ENCODE data around the gene SLC26A1. TPM values are rescaled to one million over a fixed set of nuclear protein-coding genes. Genes with fewer than 3 reads are reported as not detected.

Gene SLC26A1
- total and polyA plus RNA-seq, 5 donors, result 0.34 to 0.37 (median 0.36) TPM; not detected in 2

GRCh38 chr4:966266-967112, 26.7 kb downstream of the SLC26A1 start:
- H3K27ac ChIP-seq (ENCODE audit: low read length), result no peak overlapping the region
- DNase-seq (peak in 2 of 3 donors; percentile 57 to 68), ATAC-seq (no peak)
- no peak overlapping the region for H3K4me3 ChIP-seq (ENCODE audit: low read length)
- 91% methylated on average over 48 of the region's 48 CpGs for WGBS
- H3K4me1 ChIP-seq (ENCODE audit: control insufficient read depth, insufficient read depth, low read length), result no peaks in the 10 kb centered on the region
- intact Hi-C loops (cut with DNase I), result no loop called here
- no peaks in the 10 kb centered on the region for H3K9me3 ChIP-seq (ENCODE audit: control insufficient read depth, low read length)
- H3K27me3 ChIP-seq (ENCODE audit: control insufficient read depth, insufficient read depth), result no peaks in the 10 kb centered on the region

GRCh38 chr4:965766-966134, 27.5 kb downstream of the SLC26A1 start:
- ATAC-seq (no peak), DNase-seq (peak in 1 of 3 donors; percentile 31)
- WGBS, result 92% methylated on average over 21 of the region's 21 CpGs

GRCh38 chr4:965048-965765, 28.0 kb downstream of the SLC26A1 start:
- H3K27ac ChIP-seq (ENCODE audit: low read length), result no peak overlapping the region
- intact Hi-C loops (cut with DNase I), result no loop called here
- no peaks in the 10 kb centered on the region for H3K27me3 ChIP-seq (ENCODE audit: control insufficient read depth, insufficient read depth)
- H3K9me3 ChIP-seq (ENCODE audit: control insufficient read depth, low read length), result no peaks in the 10 kb centered on the region
- ATAC-seq, result no peak
- 91% methylated on average over 26 of the region's 26 CpGs for WGBS
- peak in 2 of 3 donors; percentile 11 to 42 for DNase-seq
- no peaks in the 10 kb centered on the region for H3K4me1 ChIP-seq (ENCODE audit: control insufficient read depth, insufficient read depth, low read length)
- no peak overlapping the region for H3K4me3 ChIP-seq (ENCODE audit: low read length)

More at GRCh38 chr4:965766-966134, 27.5 kb downstream of the SLC26A1 start:
- Histone ChIP-seq H3K4me3 (ENCODE audit: low read length) (no peak overlapping the region), H3K27me3 (ENCODE audit: control insufficient read depth, insufficient read depth) (no peaks in the 10 kb centered on the region), H3K4me1 (ENCODE audit: control insufficient read depth, insufficient read depth, low read length) (no peaks in the 10 kb centered on the region), H3K9me3 (ENCODE audit: control insufficient read depth, low read length) (no peaks in the 10 kb centered on the region), H3K27ac (ENCODE audit: low read length) (no peak overlapping the region)
- intact Hi-C loops (cut with DNase I), result no loop called here

GRCh38 chr4:964346-965025, 28.7 kb downstream of the SLC26A1 start:
- ATAC-seq (no peak), DNase-seq (peak; percentile 18 to 57 (median 36))
- intact Hi-C loops (cut with DNase I), result no loop called here
- 89% methylated on average over 23 of the region's 23 CpGs for WGBS
- no peak overlapping the region for H3K27ac ChIP-seq (ENCODE audit: low read length)
- H3K27me3 ChIP-seq (ENCODE audit: control insufficient read depth, insufficient read depth), result no peaks in the 10 kb centered on the region
- H3K4me3 ChIP-seq (ENCODE audit: low read length), result no peak overlapping the region
- no peaks in the 10 kb centered on the region for H3K9me3 ChIP-seq (ENCODE audit: control insufficient read depth, low read length)
- H3K4me1 ChIP-seq (ENCODE audit: control insufficient read depth, insufficient read depth, low read length), result no peaks in the 10 kb centered on the region

GRCh38 chr4:963276-964225, 29.7 kb downstream of the SLC26A1 start:
- no peaks in the 10 kb centered on the region for H3K27me3 ChIP-seq (ENCODE audit: control insufficient read depth, insufficient read depth)
- no peaks in the 10 kb centered on the region for H3K9me3 ChIP-seq (ENCODE audit: control insufficient read depth, low read length)
- no peak overlapping the region for H3K4me3 ChIP-seq (ENCODE audit: low read length)
- H3K27ac ChIP-seq (ENCODE audit: low read length), result no peak overlapping the region
- DNase-seq (peak; percentile 9 to 59 (median 45)), ATAC-seq (no peak)
- H3K4me1 ChIP-seq (ENCODE audit: control insufficient read depth, insufficient read depth, low read length), result no peaks in the 10 kb centered on the region
- intact Hi-C loops (cut with DNase I), result no loop called here
- 95% methylated on average over 39 of the region's 39 CpGs for WGBS

GRCh38 chr4:962231-963208, 30.7 kb downstream of the SLC26A1 start:
- intact Hi-C loops (cut with DNase I), result no loop called here
- no peak overlapping the region for H3K4me3 ChIP-seq (ENCODE audit: low read length)
- 92% methylated on average over 54 of the region's 54 CpGs for WGBS
- no peak for ATAC-seq
- DNase-seq, result peak in 2 of 3 donors; percentile 59 to 68
- no peaks in the 10 kb centered on the region for H3K9me3 ChIP-seq (ENCODE audit: control insufficient read depth, low read length)
- H3K27ac ChIP-seq (ENCODE audit: low read length), result no peak overlapping the region
- no peaks in the 10 kb centered on the region for H3K4me1 ChIP-seq (ENCODE audit: control insufficient read depth, insufficient read depth, low read length)
- H3K27me3 ChIP-seq (ENCODE audit: control insufficient read depth, insufficient read depth), result no peaks in the 10 kb centered on the region

GRCh38 chr4:961351-962230, 31.6 kb downstream of the SLC26A1 start:
- Histone ChIP-seq H3K4me3 (ENCODE audit: low read length) (no peak overlapping the region), H3K27ac (ENCODE audit: low read length) (no peak overlapping the region), H3K4me1 (ENCODE audit: control insufficient read depth, insufficient read depth, low read length) (no peaks in the 10 kb centered on the region), H3K27me3 (ENCODE audit: control insufficient read depth, insufficient read depth) (no peaks in the 10 kb centered on the region), H3K9me3 (ENCODE audit: control insufficient read depth, low read length) (no peaks in the 10 kb centered on the region)
- WGBS, result 92% methylated on average over 52 of the region's 52 CpGs
- ATAC-seq, result no peak
- peak in 2 of 3 donors; percentile 56 to 61 for DNase-seq
- intact Hi-C loops (cut with DNase I), result no loop called here

- Histone ChIP-seq H3K4me1 (ENCODE audit: control insufficient read depth, insufficient read depth, low read length) (no peaks in the 10 kb centered on the region), H3K27ac (ENCODE audit: low read length) (no peak overlapping the region), H3K27me3 (ENCODE audit: control insufficient read depth, insufficient read depth) (no peaks in the 10 kb centered on the region), H3K9me3 (ENCODE audit: control insufficient read depth, low read length) (no peaks in the 10 kb centered on the region), H3K4me3 (ENCODE audit: low read length) (no peak overlapping the region)
- intact Hi-C loops (cut with DNase I), result no loop called here
- DNase-seq, result peak in 2 of 3 donors; percentile 49 to 58
- WGBS, result 92% methylated on average over 35 of the region's 35 CpGs
- ATAC-seq, result no peak
These were observed 32.4 kb downstream of the SLC26A1 start for GRCh38 chr4:960636-961350.
